OCI-LY3 (cell line): ENCODE data around the gene KCNJ18.

ENCODE experiments used
- EZH2phosphoT487 ChIP-seq: fragments of 200-600 bp; shearing (Covaris generic); IDR thresholded peaks from 2 replicates; pipeline ENCODE4 v1.6.1; 2018; ENCODE audit warnings: antibody characterized with exemption, mixed run types, low read depth
- TF ChIP-seq, protein P1 (sequence below): fragments of 200-600, 300-600 bp; sonication (generic); IDR thresholded peaks from 2 replicates; pipeline ENCODE4 v1.5.1; 2014; ENCODE audit warnings: antibody characterized with exemption, low read length, low read depth

DNA sequence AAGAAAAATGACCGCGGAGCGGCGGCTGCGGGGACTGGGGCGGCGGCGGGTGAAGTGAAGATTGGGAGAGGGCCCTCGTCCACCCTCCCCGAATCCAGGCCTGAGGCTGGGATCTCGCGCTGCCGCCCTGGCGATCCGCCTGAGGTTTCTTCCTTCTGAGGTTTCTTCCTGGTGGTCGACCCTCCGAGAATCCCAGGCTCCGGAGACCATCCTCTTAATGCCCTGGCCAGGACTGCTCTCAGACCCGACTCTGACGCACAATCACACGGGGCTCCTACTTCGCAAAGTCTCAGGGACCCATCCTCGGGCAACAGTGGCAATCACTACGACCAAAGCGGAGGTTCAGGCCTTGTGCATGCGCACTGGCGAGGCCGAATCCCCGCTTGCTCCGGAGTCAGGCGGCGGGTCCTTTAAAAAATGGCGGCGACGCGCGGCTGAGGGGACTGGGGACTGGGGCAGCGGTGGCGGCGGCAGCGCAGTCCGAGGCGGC, 18.0 kb upstream of the KCNJ18 start:
- TF ChIP-seq, protein P1, sequence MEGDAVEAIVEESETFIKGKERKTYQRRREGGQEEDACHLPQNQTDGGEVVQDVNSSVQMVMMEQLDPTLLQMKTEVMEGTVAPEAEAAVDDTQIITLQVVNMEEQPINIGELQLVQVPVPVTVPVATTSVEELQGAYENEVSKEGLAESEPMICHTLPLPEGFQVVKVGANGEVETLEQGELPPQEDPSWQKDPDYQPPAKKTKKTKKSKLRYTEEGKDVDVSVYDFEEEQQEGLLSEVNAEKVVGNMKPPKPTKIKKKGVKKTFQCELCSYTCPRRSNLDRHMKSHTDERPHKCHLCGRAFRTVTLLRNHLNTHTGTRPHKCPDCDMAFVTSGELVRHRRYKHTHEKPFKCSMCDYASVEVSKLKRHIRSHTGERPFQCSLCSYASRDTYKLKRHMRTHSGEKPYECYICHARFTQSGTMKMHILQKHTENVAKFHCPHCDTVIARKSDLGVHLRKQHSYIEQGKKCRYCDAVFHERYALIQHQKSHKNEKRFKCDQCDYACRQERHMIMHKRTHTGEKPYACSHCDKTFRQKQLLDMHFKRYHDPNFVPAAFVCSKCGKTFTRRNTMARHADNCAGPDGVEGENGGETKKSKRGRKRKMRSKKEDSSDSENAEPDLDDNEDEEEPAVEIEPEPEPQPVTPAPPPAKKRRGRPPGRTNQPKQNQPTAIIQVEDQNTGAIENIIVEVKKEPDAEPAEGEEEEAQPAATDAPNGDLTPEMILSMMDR, result no peak
- TF ChIP-seq EZH2phosphoT487, result no peak
